Astrocyte of the hippocampus (primary cell): ENCODE measurements around the gene COPZ1.
A peak's percentile ranks its signal among the peaks of the same experiment; 100 is the strongest.

Experiments used
- DNase-seq: peaks from one replicate; pipeline ENCODE4 v3.0.0; 2011; ENCODE audit warnings: low read depth, low spot score

The COPZ1 gene

DNA sequence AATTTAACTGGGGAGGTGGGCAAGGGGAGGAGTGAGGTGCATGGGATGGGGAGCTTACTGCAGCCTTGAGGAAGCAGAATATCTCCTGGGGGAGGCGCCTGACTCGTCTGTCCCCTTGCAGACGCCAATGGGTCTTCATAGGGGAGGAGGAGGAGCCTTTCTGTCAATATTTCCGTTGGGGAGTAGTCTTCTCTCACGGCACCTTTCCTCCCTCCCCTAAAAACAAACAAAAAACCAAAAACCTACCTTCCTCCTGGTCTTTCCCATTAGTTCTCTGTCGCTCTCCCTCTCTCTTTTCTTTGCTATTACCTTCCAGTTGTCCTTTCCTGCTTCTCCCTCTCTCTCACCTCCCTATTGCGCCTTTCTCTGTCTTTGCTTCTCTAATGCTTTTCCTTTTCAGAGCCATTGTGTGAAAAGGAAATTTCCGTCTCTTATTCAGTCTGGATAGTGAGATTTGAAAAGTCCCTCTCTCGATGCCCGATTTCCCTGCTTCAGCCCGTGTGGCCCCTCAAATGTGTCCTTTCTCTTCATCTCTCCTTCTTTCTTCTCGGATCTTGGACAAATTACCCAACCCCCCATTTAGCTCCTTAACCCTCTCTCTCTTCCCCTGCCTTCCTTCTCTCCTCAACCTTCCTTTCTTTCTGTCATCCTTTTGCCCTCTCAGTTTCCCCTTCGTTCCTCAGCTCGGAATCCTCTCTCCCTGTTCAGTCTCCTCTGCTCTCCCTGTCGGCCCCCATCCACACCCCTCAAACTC is 33.4 kb downstream of the COPZ1 start:
- no peak for DNase-seq

DNA sequence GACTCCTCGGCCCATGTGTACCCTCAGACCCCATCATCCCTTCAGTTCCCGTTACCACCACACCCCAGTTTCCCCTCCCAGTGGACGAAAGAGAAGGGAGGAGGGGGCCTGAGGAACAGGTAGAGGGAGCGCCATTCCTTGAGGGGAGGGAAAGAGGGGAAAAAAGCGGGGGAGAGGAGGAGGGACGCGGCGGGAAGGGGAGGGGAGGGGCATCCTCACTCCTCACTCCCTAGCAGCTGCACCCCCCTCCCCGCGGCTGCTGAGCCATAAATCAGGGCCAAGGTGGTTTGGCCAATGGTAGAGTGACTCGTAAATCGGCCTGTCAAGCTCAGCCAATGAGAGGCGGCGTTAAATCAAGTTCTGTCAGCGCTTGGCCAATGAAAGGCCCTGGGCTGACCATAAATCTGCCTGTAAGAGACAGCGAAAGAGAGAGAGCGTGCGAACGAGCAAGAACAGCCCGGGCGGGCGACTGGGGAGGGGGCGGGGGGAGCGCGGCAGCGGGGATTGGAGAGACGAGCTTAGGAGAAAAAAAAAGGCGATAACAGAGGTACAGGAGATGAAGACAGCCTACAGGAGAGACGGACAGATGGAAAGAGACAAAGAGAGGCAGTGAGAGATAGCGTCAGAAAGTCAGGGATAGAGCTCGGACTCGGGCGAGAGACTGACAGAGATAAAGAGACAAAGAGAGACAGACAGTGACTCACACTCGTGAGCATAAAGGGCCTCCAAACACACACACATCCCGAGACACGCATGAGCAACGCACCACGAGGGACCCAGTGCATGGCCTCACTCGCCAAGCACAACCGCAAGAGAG is 34.2 kb downstream of the COPZ1 start:
- peak; percentile 99 for DNase-seq

DNA sequence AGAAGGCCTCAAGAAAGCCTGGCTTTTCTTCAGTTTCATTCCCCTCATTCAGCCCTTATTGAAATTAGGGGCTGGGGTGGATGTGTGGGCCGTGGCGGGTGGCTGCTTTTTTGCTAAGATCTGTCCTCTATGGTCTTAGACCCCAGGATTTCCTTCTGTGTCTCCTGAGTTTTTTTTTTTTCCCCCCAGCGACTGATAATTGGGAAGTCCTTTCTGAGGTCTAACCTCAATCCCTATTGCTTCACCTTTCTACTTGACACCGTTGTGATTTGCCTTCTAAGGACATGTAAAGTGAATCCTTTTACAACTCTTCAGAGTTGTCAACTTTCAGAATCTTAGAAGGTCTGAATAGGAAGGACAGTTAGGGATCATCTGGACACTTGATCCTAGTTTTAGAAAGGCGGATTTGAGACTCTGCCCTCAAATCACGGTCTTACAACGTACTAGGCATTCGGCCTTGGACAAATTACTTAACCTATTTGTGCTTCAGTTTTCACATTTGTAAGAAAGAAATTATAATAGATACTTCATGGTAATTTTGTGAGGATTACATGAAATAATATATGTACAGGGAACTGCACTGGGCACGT is 34.9 kb downstream of the COPZ1 start:
- DNase-seq: no peak

DNA sequence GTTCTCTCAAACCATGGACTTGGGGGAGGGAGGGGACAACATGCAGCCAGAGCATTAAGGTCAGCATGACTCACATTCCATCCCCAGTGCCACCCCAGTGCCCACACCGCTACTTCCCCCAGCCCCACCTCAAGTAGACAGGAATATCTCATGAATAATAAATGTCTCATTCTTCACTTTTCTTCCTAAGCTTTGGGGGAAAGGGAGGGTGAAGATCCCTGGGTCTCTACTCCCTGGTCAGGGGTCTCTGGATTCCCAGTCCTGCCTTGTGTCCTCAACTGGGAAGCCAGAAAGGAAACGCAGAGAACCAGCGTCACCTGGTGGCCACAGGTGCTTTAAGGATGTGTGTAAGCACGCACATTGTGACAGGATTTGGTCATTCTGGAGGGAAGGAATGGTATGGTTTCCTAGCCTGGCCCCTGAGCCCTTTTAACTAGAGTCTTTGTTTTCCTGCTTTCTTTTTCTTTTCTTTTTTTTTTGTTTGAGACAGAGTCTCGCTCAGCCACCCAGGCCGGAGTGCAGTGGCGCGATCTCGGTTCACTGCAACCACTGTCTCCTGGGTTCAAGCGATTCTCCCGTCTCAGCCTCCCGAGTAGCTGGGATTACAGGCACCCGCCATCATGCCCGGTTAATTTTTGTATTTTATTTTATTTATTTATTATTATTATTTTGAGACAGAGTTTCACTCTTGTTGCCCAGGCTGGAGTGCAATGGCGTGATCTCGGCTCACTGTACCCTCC is 36.0 kb downstream of the COPZ1 start:
- DNase-seq: peak; percentile 92

DNA sequence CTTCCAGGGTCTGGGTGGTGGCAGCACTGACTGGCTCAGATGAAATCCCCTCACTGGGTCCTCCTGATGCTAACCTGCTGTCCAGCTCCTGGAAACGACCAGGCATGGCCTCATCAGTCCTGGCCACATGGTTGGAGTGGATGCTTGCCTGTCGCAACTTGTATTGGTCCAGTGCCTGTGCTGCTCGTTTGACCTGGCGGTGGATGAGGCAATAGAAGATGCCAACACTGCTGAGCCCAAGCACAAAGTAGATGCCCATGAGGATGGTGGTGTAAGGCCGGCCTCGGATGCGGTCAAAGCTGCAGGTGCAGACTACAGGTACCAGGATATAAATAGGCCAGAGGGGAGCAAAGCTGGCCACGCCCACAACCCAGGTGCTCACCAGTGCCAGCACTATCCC is 38.1 kb downstream of the COPZ1 start:
- no peak for DNase-seq

DNA sequence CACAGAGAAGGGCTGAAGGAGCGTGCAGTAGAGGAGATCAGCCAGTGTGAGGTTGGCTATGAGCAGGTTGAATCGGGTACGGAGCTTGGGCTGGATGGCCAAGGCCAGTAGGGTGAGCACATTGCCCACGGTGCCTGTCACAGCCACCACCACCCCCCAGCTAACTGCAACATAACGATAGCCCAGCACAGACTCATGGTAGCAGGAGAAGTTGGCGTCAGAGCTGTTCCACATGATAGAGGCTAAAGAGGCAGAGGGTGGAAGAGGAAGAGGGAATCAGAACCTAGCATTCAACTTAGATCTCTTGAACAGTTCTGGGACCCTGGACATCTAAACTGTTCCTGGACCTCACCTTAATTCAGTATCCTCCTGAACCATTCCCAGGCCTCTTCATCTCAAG is 38.7 kb downstream of the COPZ1 start:
- DNase-seq: no peak

DNA sequence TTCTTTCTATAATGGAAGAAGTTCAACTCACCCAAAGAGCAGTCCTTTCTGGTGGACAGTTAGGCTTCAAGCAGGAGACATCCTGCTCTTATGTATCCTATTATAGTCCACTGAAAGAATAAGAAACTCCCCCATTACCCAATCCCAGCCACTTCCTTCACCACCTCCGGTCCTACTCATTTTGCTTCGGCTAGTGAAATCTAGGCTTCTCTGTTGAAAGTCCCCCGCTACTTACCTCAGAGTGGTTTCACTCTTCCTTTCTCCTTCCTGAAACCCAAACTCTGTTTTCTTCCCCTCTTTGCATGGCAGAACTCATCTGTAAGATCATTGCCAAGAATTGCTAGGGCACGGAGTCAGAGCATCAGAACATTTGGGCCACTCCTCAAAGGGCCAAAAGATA is 39.5 kb downstream of the COPZ1 start, which contains the start of gene GPR84:
Gene GPR84, minus strand, starts transcription at position 74 of the 400 bp plus-strand sequence. CDS start 635 bp downstream, outside the sequence.
- no peak for DNase-seq

DNA sequence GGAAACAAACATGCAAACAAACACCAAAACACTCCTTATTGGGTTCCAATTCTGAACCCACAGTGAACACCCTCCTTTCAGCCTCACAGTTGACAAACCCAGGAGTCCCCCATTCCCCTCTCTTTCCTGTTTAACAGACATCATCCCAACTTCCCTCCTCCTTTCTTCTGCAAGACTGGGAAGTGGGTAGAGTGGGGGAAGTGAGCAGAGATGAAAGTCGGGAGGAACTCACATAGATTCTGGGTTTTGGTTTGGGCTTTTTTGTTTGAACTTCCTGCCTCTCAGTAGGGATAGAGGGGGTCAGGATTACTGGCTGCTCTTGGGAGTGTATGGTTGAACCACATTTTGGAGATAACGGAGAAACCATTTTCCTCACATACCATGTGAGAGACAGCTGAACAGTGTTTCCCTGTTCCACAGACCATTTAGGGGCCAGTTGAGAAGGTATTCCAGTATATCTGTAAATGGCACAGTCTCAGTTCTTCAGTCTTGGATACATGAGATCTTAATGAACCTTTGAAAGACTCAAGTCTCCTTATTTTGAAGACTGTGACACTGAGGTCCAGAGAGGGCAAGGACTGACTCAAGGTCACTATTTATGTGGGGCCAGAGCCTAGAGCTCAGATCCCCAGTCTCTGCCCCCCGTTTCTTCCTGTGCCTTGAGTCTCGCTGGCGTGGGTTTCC is 43.2 kb downstream of the COPZ1 start:
- DNase-seq: no peak

DNA sequence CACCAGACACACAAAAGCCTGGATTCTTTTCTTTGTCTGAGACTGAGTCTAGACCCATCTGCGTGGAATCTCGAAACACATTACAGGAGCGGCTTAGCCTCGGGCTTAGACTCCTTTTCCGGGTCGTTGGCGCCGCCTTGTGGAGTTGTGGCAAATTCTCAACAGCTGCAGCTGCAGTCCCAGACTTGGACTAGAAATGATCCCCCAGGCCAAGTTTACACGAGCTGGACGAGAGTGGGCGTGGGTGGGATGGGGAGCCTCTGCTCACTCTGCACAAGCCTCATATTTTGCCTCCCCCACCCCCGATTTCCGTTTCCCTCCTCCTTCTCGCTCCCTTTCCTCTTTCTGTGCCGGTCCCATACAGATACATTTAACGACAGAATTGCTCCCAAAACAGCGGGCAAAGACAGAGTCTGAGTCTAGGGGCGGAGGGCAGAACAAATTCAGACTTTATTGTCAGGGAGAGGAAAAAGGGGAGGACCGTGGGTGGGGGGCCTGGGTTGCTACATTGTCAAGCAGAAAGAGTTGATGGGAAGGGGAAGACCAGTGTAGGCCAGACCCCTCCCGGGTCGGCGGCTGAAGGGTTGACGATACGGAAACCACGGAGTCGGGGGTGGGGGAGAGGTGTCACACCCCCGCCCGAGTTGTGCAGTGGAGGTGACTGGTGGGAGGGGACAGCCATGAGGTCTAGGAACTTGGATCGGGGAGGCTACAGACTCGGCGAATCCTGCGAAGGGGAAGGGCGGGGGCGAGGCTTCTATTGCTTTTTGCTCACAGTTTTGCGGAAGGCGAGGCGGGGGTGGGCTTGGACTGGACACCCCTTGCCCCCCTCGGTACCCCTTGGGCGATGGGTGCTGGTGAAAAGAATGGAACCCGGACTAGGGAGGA is 44.0 kb downstream of the COPZ1 start:
- peak; percentile 93 for DNase-seq

DNA sequence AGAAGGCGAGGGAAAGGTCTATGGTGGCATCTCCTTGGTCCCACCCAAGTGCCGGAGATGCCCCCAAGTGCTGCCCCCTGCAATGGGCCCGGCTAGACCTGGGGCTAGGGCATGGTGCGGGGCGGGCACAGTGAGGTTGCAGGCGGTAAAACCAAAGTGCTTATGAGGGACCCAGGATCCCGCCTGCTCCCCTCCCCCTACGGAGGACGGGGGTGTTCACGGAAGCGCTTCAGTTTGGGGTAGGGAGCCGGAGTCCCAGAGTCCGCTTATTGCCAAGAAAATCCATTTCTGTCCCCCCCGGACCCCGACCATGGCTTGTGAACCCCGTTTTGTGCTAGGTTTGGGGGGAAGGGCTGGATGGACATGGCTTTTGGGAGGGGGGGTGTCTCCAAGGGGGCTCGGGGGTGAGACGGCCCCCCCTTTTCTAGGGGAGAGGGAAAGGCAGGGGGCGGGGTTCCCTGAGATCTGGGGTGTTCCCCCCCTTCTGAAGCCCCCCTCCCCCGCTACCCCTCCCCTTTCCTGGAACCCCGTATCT is 44.7 kb downstream of the COPZ1 start:
- no peak for DNase-seq

DNA sequence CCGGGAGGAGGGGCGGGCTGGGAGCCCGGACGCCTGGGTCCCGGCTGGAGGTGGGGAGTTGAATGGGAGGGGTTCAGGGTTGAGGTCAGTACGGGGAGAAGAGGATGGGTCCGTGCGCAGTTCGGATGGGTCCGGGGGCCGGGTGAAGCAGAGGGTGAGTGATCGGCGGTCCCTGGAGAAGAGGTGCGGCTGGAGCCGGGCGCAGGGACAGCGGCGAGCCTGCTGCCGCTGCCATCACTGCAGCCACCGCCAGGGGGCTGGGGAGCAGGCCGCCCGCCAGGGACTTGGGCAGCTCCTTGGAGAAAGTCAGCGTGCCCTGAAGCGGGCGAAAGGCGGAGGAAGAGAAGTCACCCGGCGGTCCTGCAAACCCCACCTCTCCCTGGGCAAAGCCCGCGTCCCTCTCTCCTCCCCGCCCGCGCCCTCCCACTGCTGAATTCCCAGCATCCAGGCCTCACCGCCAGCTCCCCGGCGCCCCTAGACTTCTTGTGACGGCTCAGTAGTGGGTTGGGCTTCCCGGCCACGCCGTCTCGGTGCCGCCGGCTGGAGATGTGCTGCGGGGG is 45.3 kb downstream of the COPZ1 start:
- peak; percentile 94 for DNase-seq

DNA sequence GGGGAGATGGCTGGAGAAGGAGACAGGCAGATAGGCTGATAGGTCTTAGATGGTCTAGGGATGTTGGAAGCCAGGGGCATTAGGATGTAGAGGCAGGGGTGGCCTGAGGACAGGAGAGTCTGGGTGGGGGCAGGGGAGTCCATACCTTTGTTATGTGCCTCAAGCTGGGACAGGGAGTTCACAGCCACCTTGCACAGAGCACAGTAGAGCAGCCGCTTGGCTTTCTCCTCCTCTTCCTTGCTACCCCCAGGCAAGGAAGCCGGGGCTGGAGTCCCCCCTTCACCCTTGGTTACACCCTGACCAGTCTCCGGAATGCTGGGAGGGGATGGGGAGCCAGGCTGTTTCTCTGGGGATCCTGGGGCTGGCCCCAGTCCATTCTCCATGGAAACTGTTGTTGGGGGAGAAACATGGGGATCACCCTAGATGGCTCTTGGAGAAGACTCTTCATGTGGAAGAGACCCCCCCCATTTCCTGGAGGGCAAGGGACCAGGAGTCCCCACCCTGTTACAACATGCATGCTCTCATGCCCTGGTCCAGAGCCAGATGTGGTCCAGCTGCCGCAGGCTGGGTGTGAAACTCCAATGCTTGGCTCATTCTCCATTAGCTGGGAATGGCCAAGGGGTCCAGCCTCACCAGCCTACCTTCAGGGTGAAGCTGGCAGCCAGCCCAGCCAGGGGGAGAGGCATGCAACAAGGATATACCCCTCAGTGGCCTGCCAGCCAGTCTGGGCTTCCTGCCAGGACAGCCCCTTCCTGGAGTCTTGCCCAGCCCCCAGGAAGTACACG is 46.6 kb downstream of the COPZ1 start:
- peak; percentile 52 for DNase-seq

DNA sequence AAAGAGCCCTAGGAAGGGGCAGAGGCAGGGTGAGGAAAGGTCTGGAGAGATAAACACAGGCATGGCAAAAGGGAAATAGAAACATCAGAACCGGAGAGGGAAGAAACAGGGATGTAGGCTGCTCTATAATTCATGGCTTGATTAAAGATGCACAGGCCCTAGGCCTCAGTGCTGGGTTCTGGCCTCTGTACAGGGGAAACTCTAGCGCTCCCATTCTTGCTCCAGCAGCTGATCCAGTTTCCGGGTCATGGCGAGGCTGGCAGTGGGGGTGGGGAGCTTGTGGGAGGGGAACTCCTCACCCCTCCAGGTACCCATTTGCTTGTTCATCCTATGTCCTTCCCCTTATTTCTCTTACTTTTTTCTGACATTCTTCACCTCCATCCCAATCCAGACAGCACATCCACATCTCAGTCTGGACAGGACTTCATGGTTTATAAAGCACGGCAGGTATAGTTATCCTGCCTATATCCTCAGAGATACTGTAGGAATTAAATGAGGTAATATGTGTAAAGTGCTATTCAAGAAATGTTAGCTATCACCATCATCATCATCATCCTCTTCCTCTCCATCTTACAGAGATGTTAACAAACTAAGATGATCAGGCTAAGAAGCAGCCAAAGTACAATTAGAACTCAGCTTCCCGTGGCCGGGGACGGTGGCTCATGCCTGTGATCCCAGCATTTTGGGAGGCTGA is 47.3 kb downstream of the COPZ1 start:
- no peak for DNase-seq

DNA sequence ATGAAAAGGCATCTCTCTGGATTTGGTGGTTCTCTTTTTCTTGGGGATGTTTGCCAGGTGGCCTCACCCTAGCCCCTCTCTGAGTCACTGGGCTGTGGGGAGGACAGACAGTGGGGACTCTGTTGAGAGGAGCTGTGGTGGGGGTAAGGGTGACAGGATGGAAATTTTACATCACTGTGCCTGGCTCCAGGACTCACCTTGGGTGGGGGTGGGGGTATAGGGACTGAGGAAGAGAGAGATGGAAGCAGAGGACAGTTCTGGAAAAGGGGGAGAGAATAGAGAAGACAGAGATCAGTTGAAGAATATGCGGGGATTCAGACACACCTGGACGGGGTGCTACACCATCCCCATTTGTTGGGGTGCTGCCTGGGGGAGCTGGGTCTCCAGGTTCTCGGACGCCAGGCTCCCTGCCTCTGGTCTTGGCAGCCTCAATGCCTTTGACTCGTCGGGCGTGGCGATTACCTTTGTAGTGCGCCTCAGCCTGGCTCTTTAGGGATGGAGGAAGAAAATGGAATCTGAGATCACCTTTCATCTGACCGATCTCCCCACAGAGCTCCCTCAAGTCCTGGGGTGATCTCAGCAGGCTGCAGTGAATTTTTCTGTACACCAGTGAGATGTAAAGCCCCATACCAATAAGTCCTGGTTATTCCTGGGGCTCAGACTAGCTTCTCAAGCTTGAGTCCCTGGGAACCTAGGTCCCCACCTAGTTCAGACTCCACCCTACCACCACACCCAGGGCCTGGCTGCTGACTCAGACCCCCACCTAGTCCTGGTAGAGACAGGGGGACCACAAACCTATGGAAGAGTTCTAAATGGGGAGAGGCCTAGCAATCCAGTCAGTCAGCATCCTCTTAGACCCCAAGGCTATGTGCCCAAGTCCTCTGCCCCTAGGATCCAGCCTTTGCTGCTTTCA is 49.0 kb downstream of the COPZ1 start:
- no peak for DNase-seq

DNA sequence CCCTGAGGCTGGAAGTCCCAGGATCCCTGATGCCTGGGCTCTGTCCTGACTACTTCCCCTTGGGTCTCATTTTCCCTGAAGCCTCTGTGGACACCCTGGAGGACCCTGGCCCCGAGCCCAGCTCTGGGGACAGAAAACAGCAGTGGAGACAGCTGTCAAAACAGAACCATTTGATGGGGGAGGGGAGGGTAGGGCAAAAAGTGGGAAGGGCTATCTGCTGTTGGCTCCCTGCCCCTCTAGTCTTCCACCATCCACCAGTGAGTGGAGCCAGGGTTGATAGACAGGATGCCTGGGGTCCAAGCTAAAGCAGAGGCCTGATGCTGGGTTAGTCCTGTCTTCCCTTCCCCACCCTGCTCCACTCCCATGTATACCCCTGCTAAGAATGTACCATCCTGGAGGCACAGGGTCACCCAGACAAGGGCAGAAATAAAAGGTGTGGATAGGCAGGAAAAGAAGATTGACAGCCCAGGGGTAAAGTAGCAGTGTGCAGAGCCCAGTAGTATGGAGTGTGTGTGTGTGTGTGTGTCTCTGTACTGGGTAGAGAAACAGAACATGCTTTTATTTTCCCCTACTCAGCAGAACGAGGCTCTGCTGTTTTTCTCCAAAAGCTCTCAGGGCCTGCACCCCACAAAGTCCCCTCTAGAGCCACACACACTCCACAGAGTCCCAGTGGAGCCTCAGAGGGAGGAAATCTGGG is 49.8 kb downstream of the COPZ1 start:
- DNase-seq: no peak

DNA sequence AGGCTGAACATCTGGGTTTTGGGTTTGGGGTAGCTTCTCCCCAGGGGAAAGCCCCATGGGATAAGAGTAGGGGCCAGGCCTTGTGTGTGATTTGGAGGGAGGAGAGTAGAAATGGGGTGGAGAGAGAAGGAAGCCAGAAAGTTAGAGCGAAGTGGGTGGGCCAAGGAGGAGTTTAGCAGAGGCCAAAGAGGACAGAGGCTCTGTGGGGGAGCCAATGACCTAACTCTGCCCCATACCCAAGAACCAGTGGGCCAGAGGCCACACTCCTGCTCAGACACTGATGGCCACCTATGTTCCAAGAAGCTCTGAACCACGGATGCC is 50.3 kb downstream of the COPZ1 start:
- DNase-seq: no peak

DNA sequence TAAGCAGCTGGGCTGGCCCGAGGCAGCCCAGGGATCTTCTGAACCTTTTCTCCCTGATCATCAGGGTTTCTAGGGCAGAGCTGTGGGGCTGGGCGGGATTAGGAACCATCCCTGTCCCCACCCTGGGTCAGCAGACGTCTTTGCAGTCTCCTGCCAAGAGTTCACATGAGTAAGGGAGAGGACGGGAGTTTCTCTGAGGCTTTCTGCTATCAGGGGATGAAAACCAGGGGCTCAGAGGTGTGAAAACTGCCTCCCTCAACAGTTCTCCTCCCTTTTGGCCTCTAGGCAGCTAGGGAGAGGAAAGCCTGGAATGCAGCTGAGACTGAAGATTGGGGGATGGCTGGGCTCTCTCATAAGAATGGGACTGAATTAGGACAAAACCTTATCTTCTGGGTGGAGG is 51.7 kb downstream of the COPZ1 start:
- no peak for DNase-seq
